ENCODE measurements around the gene ST6GAL1. TPM values are rescaled to one million over a fixed set of nuclear protein-coding genes. Genes with fewer than 3 reads are reported as not detected.

The ST6GAL1 gene
- total RNA-seq, 1 donor from 2014 or later, result 33.8 TPM

DNA sequence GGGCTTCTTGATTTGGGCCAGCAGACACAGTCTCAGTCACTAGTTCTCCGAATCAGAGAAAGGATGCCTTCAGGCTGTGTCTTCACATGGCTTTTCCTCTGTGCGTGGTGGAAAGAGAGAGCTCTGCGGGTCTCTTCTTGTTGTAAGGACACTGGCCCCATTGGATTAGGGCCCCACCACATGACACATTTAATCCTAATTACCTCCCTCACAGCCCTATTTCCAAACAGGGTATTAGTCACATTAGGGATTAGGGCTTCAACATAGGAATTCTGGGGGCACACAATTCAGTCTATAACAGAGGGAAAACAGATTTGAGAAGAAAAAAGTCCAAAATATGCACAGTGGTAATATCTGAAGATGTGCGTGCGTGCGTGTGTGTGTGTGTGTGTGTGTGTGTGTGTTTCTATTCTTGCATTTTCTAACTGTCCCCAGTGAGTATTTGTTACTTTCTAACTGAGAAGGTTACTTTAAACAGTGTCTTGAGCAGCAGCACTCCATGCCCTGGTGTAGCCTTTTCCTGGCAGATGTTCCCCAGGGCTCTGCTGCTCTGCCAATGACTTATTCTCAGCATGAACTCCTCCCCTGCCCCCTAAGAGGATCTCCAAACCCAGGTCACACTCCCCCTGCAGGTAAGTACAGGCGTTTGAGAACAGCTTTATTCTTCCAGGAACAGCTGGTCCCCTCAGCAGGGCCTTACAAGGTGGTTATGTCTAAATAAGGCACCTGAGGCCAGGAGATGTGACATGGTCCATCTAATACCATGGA lies 136.1 kb downstream of the ST6GAL1 start:
- FAIRE-seq (no peak), DNase-seq (ENCODE audit: low spot score in 2 of 2) (no peak)

DNA sequence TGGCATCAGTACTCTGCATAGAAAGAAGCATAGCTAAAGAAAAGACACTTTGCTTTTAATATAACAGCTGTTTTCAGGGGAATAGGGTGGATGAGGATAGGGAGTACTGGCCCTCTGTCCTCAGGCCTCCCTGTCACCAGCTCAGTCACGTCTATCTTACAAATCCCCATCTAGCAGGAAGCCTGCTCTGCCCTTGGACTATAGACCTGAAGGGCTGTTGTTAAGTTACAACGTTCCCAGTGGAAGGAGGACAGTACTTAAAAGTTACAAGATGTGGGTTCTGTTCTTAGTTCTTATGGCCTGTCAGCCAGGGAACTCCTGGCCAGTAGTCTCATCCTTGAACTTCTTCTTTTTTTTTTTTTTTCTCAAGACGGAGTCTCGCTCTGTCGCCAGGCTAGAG lies 138.5 kb downstream of the ST6GAL1 start:
- no peak for DNase-seq (ENCODE audit: low spot score in 2 of 2)
- no peak for FAIRE-seq

DNA sequence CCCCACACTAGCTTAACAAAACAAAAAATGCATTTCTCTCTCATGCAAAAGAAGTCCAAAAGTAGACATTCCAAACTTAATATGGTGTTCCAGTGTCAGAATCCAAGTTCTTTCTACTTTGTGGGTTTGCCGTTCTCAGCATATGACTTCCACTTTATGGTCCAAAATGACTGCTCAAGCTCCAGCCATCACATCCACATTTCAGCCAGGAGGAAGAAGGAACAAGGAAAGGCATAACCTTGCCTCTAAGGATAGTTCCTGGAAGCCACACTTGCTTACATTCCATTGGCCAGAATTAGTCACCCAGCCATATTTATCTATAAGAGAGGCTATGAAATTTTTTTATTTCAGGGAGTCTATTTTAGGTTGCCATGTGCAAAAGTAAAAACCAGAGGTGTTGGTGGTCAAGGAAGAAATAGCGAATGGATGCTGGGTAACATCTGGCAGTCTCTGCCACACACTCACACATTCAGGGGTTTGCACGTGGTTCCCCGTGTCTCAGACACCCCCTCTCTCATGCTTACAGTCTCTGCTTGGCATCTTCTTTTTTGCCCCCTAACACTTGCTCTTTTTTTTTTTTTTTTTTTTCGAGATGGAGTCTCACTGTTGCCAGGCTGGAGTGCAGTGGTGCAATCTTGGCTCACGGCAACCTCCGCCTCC lies 139.7 kb downstream of the ST6GAL1 start:
- FAIRE-seq, result no peak
- no peak for DNase-seq (ENCODE audit: low spot score in 2 of 2)

DNA sequence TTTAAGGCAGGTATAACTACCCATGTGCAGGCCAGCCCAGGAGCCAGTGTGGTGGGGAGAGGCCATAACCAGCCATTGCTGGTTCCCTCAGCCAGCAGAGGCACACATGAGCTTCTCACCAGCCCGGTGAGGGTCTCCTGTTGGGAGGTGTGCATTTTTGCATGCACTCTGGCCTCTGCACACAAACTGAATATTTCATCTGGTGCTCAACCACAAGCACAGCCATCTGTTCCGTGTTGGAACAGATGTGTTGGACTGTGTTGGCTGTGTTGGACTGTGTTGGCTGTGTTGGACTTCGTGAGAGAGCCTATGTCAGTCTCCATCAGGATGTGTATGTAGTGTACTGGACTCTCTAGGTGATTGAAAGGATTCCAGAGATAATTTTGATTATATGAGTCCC lies 141.8 kb downstream of the ST6GAL1 start:
- FAIRE-seq (no peak), DNase-seq (ENCODE audit: low spot score in 2 of 2) (no peak)

DNA sequence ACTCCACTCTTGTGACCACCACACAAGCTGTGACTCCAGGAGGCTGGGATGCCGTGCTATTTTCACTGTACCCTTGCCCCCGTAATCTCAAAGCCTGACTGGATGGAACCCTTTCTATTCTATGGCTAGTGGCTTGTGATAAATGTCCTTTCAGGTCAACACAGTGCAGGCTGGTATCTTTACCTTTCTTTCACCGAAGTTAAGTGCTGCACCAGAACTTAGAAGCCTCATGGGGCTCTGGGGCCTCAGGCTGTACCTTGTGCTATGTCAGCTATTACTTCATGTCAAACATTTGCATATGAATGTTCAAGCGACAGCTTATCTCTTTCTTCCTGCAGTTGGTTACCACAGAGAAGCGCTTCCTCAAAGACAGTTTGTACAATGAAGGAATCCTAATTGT lies 142.2 kb downstream of the ST6GAL1 start:
- FAIRE-seq, result no peak
- no peak for DNase-seq (ENCODE audit: low spot score in 2 of 2)

DNA sequence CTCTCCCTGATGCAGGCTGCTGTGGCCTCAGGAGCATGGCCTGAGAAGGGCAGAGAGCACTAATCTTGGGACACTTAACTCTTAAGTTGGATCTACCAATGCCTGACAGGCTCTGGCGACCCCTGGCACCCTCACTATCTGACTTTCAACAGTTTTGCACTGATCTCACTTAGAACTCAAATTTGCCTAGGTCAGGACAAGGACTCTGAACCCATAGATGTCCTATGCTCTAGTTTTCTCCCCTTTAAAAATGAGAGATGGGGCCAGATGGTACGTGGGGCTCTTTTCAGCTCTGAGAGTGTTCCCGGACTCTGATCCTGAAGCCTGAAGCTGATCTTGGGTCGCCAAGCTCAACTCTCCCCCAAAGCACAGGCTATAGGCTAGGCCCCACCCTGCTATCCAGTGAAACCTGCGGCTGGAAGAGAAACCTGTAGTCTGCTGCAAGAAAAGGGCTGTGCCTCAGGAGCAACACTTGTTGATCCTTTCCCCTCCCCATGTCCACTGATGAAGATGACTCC lies 143.3 kb downstream of the ST6GAL1 start:
- DNase-seq (ENCODE audit: low spot score in 2 of 2) (no peak), FAIRE-seq (no peak)

DNA sequence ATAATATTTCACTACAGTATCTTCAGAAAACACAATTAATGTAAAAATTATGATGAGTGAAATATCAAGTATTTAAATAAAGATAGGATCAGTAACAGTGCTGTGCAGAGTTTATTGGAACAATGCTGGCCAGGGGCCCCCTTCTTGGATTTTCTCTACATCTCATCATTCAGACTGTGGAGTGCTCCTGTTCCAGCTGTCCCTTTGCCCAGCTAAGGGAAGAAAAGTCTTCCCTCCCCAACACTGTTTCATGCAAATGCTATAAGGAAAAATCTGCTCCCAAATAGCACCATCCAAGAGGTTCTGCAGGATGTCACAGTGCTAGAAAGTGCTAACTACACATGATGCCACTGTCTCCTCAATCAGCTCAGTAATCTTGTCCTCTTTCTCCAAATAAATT lies 144.5 kb downstream of the ST6GAL1 start:
- DNase-seq (ENCODE audit: low spot score in 2 of 2) (no peak), FAIRE-seq (no peak)

DNA sequence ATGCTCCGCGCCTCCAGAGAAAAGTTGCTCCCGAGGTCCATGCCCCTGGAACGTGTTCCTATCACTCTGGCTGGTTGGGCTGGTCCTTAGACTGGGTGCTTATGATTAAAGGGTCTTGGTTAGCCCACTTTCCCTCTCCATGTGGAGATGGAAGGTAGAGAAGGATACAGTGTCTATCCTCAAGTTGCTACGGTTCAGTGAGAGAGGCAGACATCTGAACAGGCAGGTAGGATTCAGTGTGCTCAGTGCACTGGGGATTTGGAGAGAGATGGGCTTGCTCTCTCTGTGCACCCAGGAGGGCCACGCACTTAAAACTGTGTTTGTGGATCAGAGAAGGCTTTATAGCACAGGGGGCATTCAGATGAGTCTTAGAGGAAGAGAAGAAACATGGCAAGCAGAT lies 146.0 kb downstream of the ST6GAL1 start:
- no peak for DNase-seq (ENCODE audit: low spot score in 2 of 2)
- no peak for FAIRE-seq

DNA sequence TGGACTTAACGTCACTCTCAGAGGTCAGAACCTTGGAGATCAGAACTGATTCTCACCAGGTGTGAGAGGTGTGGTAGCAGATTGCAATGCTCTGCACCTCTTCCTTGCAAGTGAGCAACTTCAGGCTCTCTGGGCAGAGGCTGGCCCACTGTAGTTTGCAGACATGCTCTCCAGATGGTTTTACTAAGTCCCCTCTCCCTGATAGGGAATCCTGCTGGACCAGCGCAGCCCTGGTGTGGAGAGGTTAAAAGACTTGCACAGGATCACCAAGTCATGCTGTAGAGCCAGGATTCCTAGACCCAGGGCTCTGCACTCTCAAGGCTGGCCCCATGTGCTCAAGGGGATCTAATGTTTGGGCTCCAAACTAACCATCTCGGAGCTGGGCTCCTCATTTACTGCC lies 146.8 kb downstream of the ST6GAL1 start:
- DNase-seq (ENCODE audit: low spot score in 2 of 2), result no peak
- FAIRE-seq, result no peak

DNA sequence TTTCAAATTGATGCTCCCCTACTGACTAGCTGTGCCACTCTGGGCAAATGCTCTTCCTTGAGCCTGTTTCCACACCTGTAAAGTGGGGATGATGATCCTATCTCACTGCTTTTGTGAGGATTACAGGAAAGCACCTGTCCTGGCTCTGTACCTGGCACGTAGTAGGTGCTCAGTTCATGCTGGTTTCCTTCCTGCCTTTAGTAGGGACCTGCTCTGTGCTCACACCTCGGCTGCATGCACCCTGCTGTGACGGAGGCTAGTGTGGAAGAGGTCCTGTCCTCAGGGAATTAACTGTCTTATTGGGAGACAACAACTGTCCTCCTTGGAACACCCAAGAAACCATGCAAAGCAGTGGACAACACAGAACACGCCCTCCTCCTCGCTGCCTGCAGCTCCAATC lies 147.2 kb downstream of the ST6GAL1 start:
- no peak for FAIRE-seq
- no peak for DNase-seq (ENCODE audit: low spot score in 2 of 2)

DNA sequence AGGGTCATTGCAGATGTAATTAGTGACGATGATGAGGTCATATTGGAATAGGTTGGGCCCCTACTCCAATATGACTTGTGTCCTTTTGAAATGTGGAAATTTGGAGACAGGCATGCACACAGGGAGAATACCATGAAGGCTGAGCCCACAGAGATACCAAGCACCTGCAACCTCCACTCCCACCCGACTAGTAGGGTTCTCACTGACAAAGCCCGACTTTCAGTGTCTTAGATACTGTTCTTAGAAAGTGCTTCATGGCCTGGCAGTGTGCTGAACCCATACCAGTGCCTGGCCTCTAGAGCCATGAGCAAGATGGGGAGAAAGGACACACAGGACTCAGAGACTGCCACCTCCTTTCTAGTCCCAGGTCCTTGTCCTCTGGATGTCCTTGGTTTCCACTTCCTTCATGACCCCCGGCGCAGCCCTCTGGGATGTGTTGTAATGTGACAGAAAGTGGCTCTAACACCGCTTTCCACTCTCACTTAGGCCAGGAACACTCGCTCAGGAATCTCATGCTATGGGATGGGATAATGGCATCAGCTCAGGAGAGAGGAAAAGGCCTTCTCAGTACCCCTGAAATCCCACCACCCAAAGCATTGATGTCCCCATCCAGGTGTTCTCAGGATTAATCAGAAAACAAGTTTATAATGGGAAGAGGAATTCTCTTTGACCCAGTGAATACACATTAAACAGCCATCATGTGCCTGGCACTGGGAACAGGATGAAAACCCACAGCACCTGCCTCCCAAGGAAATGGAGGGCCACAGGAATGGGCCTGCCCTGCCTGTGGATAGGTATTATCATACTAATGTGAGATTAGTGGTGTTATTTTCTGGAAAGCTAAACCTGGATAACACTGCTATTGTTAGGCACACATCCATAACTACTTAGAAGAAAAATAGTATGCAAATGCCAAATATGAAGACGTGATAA lies 149.0 kb downstream of the ST6GAL1 start:
- no peak for DNase-seq (ENCODE audit: low spot score in 2 of 2)
- FAIRE-seq, result no peak

DNA sequence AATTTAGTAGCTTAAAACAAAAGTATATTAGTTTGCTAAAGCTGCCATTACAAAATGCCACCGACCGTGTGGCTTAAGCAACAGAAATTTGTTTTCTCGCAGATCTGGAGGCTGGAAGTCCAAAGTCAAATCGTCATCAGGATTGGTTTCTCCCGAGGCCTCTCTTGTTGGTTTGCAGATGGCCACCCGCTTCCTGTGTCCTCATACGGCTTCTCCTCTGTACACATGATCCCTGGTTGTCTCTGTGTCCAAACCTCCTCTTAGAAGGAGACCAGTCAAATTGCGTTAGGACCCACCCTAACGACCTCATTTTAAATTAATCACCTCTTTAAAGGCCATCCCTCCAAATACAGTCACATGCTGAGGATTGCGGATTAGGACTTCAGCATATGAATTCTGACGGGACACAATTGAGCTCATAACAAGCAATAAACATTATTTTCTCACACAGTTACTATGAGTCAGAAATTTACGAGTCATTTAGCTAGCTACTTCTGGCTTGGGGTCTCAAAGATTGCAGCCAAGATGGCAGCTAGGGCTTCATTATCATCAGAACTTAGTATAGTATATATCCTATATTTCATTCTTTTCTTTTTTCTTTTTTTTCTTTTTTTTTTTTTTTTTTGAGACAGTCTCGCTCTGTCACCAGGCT lies 150.6 kb downstream of the ST6GAL1 start:
- FAIRE-seq (no peak), DNase-seq (ENCODE audit: low spot score in 2 of 2) (no peak)

DNA sequence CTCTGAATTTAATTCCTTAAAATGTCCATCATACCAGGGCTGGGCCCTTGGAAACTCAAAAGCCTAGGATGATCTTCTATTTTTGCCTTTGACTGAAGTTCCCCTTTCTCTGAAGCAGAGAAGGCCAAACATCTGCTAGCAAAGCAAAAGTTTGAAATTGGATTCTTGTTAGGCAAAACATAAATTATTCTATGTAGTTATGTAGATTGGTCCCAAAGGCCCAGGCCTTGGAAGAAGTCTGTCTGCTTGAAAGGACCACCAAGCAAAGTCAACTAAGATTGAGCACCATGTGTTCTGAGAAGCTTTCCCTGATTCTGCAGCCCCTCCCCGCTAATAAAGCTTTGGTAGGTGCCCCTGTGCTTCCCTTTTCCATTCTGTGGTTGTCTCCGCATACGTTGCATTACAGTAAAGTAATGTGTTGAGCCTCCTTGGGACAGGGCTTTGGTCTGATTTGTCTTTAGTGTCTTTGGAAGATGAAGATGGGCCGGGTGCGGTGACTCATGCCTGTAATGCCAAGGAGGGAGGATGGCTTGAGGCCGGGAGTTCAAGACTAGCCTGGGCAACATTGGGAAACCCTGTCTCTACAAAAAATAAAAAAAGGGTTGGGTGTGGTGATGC lies 152.5 kb downstream of the ST6GAL1 start:
- FAIRE-seq, result no peak
- no peak for DNase-seq (ENCODE audit: low spot score in 2 of 2)

DNA sequence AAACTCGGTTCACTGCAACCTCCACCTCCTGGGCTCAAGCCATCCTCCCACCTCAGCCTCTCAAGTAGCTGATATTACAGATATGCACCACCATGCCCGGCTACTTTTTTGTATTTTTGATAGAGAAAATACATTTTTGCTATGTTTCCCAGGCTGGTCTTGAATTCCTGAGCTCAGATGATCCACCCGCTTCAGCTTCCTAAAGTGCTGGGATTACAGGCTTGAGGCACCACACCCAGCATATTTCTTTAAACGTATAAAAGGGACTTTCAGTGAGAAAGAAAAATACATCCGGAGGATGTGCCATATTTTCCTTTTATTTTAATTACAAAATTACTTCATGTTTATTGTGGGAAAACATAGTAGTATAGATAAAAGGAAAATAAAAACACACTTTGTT lies 153.8 kb downstream of the ST6GAL1 start:
- FAIRE-seq, result no peak

DNA sequence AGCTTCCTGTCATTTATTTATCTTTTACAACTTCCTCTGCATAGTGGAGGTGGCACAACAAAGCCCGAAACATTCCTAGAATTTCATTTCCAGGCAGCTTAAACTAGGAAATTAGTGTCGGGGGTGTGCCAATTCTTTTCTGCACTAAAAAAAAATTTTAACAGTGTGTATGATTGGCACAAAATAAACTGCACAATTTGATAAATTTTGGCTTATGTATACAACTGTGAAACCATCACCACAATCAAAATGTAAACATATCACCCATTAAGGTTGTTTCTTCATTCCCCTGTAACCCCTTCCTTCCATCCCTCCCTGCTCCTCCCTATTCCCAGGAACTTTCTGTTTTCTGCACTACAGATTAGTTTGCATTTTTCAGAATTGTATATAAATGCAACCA lies 154.3 kb downstream of the ST6GAL1 start:
- DNase-seq (ENCODE audit: low spot score in 2 of 2), result no peak
- no peak for FAIRE-seq

More for the DNA sequence above, 153.8 kb downstream of the ST6GAL1 start:
- no peak for DNase-seq (ENCODE audit: low spot score in 2 of 2)

DNA sequence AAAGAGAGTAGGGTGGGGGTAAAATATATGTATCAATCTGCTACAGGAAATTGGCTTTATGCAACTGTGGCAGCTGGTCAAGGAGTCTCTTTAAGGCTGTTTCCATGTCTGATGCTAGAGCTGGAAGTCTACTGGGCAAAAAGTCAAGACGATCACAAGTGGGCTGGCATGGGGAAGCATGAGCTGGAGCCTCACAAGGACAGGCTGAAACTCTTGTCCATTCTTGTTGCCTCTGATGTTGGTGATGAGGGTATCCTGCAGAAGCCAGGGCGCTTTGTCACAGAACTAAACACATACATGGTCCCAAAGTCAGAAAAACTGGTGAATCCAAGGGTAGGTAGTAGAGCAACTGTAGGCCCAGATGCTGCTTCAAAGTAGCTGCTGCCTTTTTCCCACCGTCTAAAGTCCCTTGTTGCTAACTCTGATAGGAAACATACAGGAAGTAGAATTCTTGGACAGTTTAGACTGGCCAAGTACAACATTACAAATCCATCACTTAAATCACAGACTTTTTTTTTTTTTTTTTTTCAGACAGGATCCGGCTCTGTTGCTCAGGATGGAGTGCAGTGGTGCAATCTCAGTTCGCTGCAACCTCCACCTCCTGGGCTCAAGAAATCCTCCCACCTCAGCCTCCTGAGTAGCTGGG lies 154.8 kb downstream of the ST6GAL1 start:
- no peak for FAIRE-seq

DNA sequence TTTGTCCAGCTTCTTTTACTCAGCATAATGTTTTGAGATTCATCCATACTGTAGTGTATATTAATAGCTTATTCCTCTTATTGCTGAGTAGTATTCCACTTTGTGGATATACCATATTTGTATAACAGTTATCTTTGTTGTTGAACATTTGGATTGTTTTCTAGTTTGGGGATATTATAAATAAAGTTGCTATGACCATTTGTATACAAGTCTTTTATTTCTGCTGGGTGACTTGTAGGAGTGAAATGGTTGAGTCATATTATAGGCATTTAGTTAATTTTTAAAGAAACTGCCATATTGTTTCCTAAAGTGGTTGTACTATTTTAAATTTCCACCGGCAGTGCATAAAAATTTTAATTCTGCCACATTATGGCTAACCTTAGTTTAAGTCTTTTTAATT lies 155.6 kb downstream of the ST6GAL1 start:
- DNase-seq (ENCODE audit: low spot score in 2 of 2), result no peak
- FAIRE-seq, result no peak

More for the DNA sequence above, 154.8 kb downstream of the ST6GAL1 start:
- DNase-seq (ENCODE audit: low spot score in 2 of 2), result no peak

DNA sequence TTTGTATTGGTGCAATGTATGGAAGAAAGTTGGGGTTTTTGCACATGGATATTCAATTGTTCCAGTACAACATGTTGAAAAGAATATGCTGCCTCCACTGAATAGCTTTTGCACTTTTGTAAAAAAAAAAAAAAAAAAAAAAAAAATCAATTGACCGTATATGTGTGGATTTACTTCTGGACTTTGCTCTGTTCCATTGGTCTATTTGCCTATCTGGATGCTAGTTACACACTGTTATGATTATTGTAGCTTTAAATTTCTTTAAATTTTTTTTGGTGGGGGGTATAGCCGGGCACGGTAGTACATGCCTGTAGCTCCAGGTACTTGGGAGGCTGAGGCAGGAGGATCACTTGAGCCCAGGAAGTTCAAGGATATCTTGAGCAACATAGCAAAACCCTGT lies 156.5 kb downstream of the ST6GAL1 start:
- DNase-seq (ENCODE audit: low spot score in 2 of 2) (no peak), FAIRE-seq (no peak)

DNA sequence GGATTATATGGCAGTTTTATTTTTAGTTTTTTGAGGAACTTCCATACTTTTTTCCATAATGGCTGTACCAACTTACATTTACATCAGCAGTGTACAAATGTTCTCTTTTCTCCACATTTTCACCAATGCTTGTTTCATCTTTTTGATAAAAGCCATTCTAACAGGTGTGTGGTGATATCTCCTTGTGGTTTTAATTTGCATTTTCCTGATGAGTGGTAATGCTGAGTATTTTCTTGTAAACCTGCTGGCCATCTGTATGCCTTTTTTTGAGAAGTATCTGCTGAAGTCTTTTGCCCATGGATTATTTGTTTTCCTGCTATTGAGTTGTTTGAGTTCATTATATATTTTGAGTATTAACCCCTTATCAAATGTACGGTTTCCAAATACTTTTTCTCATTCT lies 158.4 kb downstream of the ST6GAL1 start:
- DNase-seq (ENCODE audit: low spot score in 2 of 2) (no peak), FAIRE-seq (no peak)

Measured in frontal cortex (tissue), 4 donors.